22Rv1 (cell line): Measurements from ENCODE around the gene TIMP3.

Experiments
- ZFX ChIP-seq: fragments of 450-650 bp; IDR thresholded peaks from 2 replicates; pipeline ENCODE4 v1.6.1; 2017; ENCODE audit warnings: antibody characterized with exemption, borderline replicate concordance
- TF ChIP-seq, protein P1 (sequence below): fragments of 450-650 bp; IDR thresholded peaks from 2 replicates; pipeline ENCODE4 v1.5.1; 2017; ENCODE audit warnings: mild to moderate bottlenecking

DNA sequence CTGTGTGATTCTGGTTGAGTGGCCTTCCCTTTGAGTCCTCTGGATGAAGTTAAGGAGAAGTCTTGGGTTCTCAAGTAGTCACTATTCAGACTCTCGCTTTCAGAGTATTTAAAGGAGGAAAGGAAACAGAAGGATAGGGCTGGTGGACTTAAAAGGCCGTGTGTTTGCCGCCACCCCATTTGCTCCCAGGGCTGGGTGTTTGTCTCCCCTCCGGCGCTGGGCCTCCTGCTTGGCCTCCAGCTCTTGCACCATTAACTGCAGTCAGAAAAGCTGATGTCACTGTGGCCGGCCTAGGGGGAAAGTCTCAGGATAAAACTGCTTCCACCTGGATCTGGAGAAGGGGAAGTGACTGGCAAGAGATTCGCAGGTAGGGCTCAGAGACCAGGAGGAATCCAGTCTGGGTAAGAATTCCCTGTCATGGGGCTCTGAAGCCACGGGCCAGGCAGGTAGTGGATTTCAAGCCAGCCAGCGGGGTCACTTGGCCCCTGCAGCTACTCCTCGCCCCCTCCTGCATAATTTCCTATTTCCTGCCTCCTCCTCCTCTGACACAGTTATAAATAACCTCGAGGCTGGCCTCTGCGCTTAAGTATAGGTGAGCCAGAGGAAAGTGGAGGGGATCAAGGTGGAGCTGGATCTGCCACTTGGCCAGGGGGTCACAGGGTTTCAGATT, 17.1 kb downstream of the TIMP3 start:
- TF ChIP-seq, protein P1, sequence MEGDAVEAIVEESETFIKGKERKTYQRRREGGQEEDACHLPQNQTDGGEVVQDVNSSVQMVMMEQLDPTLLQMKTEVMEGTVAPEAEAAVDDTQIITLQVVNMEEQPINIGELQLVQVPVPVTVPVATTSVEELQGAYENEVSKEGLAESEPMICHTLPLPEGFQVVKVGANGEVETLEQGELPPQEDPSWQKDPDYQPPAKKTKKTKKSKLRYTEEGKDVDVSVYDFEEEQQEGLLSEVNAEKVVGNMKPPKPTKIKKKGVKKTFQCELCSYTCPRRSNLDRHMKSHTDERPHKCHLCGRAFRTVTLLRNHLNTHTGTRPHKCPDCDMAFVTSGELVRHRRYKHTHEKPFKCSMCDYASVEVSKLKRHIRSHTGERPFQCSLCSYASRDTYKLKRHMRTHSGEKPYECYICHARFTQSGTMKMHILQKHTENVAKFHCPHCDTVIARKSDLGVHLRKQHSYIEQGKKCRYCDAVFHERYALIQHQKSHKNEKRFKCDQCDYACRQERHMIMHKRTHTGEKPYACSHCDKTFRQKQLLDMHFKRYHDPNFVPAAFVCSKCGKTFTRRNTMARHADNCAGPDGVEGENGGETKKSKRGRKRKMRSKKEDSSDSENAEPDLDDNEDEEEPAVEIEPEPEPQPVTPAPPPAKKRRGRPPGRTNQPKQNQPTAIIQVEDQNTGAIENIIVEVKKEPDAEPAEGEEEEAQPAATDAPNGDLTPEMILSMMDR: no peak
- TF ChIP-seq ZFX: no peak
